SJSA1 (cell line): ENCODE results near the gene ZNF839. TPM values are rescaled to one million over a fixed set of nuclear protein-coding genes. Genes with fewer than 3 reads are reported as not detected.
"Not testable (repeated sequence)": the region's sequence is repeated elsewhere in the genome, so short reads cannot be mapped to it uniquely, and the experiment has no call there.

ENCODE experiments used
- DNase-seq, 2 experiments: peaks; one replicate each; pipeline ENCODE4 v3.0.0-alpha.2; 2015 to 2020; ENCODE audit warnings: low spot score in 2 of 2, low read depth in 1 of 2
- H3K27ac ChIP-seq: fragments of 250-450 bp; sonication (Bioruptor Pico); 2 replicates; pipeline ENCODE4 v1.5.1; 2020; ENCODE audit warnings: mild to moderate bottlenecking, moderate library complexity
- H3K27me3 ChIP-seq: fragments of 250-450 bp; sonication (Bioruptor Pico); replicated peaks from 2 replicates; pipeline ENCODE4 v1.5.1; 2020; ENCODE audit warnings: mild to moderate bottlenecking, moderate library complexity
- H3K36me3 ChIP-seq: fragments of 250-450 bp; sonication (Bioruptor Pico); 2 replicates; pipeline ENCODE4 v1.5.1; 2020; ENCODE audit warnings: mild to moderate bottlenecking
- H3K4me1 ChIP-seq: fragments of 250-450 bp; sonication (Bioruptor Pico); replicated peaks from 2 replicates; pipeline ENCODE4 v1.6.1; 2021; ENCODE audit warnings: mild to moderate bottlenecking
- H3K4me3 ChIP-seq: fragments of 250-450 bp; sonication (Bioruptor Pico); 2 replicates; pipeline ENCODE4 v1.5.1; 2020; ENCODE audit warnings: mild to moderate bottlenecking
- H3K9me3 ChIP-seq: fragments of 250-450 bp; sonication (Bioruptor Pico); replicated peaks from 2 replicates; pipeline ENCODE4 v1.5.1; 2020; ENCODE audit warnings: mild to moderate bottlenecking
- total RNA-seq: library from RNA; depleted of rRNA; stranded (reverse); fragments of >200 nt; shearing (Covaris generic); gene quantifications from 2 replicates; pipeline ENCODE4 v1.2.3, GENCODE V29; 2014

The ZNF839 gene
- total RNA-seq, 1 experiment from 2014 or later: 7.4 TPM

DNA sequence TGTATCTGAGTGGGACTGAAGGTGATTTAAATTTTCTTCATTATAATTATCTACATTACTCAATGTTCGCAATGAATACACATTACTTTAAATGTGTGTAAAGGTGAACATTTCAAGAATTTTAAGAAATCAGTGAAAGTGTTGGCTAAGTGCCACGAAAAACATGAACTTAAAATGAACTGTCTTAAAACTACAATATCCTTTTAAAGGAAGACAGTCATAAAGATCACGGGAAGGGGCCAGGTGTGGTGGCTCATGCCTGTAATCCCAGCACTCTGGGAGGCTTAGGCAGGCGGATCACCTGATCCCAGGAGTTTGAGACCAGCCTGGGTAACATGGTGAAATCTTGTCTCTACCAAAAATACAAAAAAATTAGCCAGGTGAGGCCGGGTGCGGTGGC is 25.8 kb upstream of the ZNF839 start:
- no peak overlapping the region for H3K4me3 ChIP-seq
- H3K9me3 ChIP-seq: no peaks in the 10 kb centered on the region
- H3K36me3 ChIP-seq: no peaks in the 10 kb centered on the region
- no peak for DNase-seq
- H3K4me1 ChIP-seq: peaks cover 5% of the 10 kb centered on the region
- H3K27me3 ChIP-seq: no peaks in the 10 kb centered on the region
- no peak overlapping the region for H3K27ac ChIP-seq

DNA sequence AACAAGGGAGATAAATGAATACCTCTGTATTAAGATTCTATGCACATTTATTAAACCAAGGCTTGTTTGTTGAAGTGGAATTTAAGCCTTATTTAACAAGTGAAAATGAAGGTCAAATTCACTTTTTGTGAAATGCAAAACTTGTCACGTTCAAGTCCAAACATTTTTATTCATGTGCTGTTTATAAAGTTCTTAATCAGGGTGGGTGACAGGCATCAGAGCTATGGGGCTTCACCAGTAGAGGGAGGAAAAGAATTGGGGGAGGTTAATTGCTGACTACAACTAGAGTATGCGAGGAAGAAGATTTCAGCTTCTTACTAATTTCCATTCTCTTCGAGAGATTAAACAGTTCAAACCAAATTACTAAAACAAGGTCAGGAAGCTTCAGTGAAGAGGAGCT is 24.3 kb upstream of the ZNF839 start:
- peaks cover 5% of the 10 kb centered on the region for H3K4me1 ChIP-seq
- no peak overlapping the region for H3K27ac ChIP-seq
- H3K36me3 ChIP-seq: no peaks in the 10 kb centered on the region
- DNase-seq: no peak
- H3K27me3 ChIP-seq: no peaks in the 10 kb centered on the region
- no peak overlapping the region for H3K4me3 ChIP-seq
- no peaks in the 10 kb centered on the region for H3K9me3 ChIP-seq

DNA sequence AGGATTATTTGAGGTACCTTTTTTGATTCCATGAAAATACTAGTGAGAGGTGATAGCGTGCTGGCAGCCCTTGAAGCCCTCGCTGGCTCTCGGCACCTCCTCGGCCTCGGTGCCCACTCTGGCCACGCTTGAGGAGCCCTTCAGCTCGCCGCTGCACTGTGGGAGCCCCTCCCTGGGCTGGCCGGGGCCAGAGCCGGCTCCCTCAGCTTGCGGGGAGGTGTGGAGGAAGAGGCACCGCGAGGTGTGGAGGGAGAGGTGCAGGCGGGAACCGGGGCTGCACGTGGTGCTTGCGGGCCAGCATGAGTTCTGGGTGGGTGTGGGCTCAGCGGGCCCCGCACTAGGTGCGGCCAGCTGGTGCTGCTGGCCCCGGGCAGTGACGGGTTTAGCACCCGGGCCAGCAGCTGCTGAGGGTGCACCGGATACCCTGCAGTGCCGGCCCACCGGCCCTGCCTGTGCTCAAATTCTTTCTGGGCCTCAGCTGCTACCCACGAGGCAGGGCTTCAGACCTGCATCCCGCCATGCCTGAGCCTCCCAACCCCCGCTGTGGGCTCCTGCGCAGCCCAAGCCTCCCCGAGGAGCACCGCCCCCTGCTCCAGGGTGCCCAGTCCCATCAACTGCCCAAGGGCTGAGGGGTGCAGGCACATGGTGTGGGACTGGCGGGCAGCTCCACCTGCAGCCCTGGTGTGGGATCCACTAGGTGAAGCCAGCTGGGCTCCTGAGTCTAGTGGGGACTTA is 21.9 kb upstream of the ZNF839 start:
- H3K4me1 ChIP-seq: peaks cover 5% of the 10 kb centered on the region
- H3K27me3 ChIP-seq: no peaks in the 10 kb centered on the region
- no peak overlapping the region for H3K27ac ChIP-seq
- no peaks in the 10 kb centered on the region for H3K36me3 ChIP-seq
- DNase-seq: no peak
- H3K9me3 ChIP-seq: no peaks in the 10 kb centered on the region
- H3K4me3 ChIP-seq: no peak overlapping the region

DNA sequence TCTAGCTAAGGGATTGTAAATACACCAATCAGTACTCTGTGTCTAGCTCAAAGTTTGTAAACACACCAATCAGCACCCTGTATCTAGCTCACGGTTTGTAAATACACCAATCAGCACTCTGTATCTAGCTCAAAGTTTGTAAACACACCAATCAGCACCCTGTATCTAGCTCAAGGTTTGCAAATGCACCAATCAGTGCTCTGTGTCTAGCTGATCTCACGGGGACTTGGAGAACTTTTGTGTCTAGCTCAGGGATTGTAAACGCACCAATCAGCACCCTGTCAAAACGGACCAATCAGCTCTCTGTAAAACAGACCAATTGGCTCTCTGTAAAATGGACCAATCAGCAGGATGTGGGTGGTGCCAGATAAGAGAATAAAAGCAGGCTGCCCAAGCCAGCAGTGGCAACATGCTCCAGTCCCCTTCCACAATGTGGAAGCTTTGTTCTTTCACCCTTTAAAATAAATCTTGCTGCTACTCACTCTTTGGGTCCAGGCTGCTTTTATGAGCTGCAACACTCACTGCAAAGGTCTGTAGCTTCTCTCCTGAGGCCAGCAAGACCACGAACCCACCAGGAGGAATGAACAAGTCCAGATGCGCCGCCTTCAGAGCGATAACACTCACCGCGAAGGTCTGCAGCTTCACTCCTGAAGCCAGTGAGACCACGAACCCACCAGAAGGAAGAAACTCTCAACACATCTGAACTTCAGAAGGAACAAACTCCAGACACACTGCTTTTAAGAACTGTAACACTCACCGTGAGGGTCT is 21.1 kb upstream of the ZNF839 start:
- DNase-seq, H3K36me3 ChIP-seq, H3K4me1 ChIP-seq, H3K27ac ChIP-seq, H3K9me3 ChIP-seq, H3K27me3 ChIP-seq, H3K4me3 ChIP-seq: not testable (repeated sequence)

DNA sequence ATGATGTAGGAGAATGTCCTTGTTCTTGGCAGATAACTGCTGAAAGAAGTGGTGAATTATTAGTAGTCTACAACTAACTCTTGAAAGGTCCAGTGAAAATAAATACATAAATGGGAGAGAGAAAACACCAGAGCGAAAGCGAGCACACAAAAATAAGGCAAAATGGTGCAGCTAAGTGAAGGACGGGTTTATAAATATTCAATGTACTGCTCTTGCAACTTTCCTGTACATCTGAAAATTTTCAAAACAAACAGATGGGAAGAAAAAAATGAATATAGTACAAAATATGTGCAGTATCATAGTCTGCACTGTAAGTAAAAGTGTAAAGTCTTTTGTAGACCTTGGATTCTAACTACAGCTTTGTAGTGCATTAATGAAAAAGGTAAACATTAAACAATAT is 15.9 kb upstream of the ZNF839 start:
- no peak overlapping the region for H3K27ac ChIP-seq
- H3K9me3 ChIP-seq: no peaks in the 10 kb centered on the region
- H3K36me3 ChIP-seq: no peaks in the 10 kb centered on the region
- H3K27me3 ChIP-seq: no peaks in the 10 kb centered on the region
- no peak for DNase-seq
- H3K4me1 ChIP-seq: no peaks in the 10 kb centered on the region
- H3K4me3 ChIP-seq: no peak overlapping the region

DNA sequence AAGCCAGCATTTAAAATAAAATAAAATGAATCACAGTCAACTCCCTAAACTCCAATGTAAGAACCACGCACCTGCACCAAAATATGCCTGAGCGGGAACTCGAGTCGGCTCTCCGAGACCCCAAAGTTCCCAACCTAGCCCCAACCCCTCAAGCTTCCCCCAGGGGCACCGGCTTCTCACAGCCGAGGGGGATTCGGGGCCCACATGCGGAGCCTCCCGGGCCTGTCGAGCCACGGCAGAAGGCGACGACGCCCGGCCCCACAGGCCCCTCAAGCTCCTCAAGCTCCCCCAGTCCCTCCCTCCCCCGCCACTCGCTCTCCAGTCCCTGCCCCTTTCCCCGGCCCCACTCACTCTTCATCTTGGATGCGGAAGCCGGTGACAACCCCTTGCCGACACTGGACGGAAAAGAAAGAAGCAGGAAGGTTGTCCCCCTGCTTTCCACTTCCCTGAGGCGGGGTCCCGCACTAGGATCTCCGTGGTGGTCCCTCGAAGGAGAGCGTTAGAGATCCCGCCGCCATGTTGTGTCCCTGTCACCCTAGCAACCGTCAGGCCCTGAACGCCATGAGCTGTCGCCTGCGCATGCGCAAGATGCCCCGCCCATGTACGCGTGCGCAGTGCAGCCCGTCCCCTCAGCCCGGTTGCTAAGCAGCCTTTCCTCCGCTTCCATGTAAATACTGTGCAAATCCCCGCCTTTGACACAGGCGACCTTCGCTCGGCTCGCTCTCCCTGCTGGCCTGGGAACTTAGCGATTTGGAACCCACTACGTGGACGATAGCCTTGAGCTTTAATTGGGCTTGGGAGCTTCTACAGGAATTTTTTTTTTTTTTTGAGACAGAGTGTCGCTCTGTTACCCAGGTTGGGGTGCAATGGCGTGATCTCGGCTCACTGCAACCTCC is 14.7 kb upstream of the ZNF839 start, which contains the start of gene MOK:
TSS of gene MOK (minus strand) at position 554 of the 896 bp plus-strand sequence. CDS start at position 358, 196 bp downstream.
- DNase-seq: peak; percentile 89 to 94
- H3K4me1 ChIP-seq: no peaks in the 10 kb centered on the region
- H3K4me3 ChIP-seq: peak within 1 kb of the TSS; percentile 60
- H3K36me3 ChIP-seq: no peaks in the 10 kb centered on the region
- H3K27me3 ChIP-seq: no peaks in the 10 kb centered on the region
- peak within 1 kb of the TSS; percentile 80 for H3K27ac ChIP-seq
- H3K9me3 ChIP-seq: no peaks in the 10 kb centered on the region

DNA sequence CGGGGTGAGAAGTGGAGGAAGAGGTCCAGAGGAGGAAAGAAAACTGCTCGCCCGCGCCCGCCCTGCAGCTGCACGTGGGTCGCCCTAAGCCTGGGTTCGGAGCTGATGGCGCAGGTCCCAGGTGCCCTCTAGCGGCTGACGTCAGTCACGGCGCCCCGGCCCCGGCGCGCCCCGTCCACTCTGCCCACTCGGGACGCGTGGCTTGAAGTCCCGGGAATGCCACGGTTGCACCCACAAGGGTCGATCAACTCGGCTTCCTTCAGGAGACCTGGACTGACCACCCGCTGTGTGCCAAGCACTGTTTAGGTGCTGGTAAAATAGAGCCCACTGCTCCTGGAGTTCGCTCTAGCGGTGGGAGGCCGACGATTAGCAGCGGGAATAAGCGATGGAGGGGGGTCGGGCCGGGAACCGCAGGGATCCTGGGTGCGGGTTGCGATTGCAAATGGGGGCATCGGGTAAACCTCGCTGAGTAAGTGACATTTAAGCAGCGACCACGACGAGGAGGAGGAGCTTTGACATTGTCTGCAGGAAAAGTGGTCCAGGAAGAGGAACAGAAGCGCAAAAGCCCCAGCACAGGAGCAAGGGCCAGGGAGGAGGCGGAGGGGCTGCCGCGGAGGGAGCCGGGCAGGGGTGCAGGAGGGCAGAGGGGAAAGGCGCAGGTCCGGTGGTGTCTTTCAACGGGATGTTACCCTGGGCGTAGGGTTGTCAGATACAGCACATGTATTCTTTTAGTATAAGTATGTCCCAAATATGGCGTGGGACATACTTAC is 5.1 kb upstream of the ZNF839 start:
- Histone ChIP-seq H3K27me3 (no peaks in the 10 kb centered on the region), H3K36me3 (no peaks in the 10 kb centered on the region), H3K4me1 (peaks cover 19% of the 10 kb centered on the region), H3K9me3 (no peaks in the 10 kb centered on the region), H3K4me3 (peak overlapping the region; percentile 37), H3K27ac (no peak overlapping the region)
- DNase-seq: peak; percentile 78 to 83

DNA sequence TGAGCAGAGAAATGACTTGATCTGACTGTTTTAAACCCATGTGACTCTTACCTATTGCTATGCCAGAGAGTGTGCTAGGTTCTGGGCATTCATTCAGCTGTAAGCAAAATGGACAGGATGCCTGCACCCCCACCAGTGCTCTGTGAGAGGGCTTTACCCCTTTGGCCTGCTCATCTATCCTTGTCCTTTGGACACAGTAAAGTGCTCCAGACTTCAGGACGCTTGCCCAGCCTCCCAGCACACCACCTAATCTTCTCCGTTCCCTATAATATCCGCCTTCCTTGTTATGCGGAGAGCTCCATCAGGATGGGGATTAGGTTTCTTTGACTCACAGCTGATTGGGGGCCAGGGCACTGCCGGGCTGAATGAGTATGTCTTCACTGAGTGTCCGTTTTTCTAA is 4.4 kb upstream of the ZNF839 start:
- H3K36me3 ChIP-seq: peaks cover 6% of the 10 kb centered on the region; the same call in 1 of the 2 replicates
- no peak overlapping the region for H3K27ac ChIP-seq
- no peaks in the 10 kb centered on the region for H3K27me3 ChIP-seq
- H3K4me1 ChIP-seq: peaks cover 21% of the 10 kb centered on the region
- H3K9me3 ChIP-seq: no peaks in the 10 kb centered on the region
- H3K4me3 ChIP-seq: no peak overlapping the region
- DNase-seq: no peak

DNA sequence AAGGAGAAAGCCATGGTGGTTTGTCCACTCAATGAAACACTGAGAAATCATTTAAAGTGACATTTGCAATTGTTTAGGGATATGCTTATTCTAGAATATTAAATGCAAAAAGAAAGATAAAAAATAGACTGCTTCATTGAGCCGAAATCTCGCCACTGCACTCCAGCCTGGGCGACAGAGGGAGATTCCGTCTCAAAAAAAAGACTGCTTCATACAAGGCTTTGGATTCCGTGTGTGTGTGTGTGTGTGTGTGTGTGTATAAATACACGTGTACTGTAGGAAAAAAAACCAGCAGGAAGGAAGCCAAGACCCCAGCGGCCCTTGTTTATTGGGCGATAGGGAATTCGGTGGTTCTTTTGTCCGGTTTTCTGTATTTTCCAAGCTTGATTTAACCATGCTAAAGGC is 3.2 kb upstream of the ZNF839 start:
- H3K4me3 ChIP-seq: peak overlapping the region; percentile 45
- no peaks in the 10 kb centered on the region for H3K9me3 ChIP-seq
- DNase-seq: no peak
- H3K27me3 ChIP-seq: no peaks in the 10 kb centered on the region
- peaks cover 27% of the 10 kb centered on the region for H3K4me1 ChIP-seq
- peaks cover 7% of the 10 kb centered on the region; the same call in 1 of the 2 replicates for H3K36me3 ChIP-seq
- H3K27ac ChIP-seq: peak overlapping the region; percentile 3; the same call in 1 of the 2 replicates

DNA sequence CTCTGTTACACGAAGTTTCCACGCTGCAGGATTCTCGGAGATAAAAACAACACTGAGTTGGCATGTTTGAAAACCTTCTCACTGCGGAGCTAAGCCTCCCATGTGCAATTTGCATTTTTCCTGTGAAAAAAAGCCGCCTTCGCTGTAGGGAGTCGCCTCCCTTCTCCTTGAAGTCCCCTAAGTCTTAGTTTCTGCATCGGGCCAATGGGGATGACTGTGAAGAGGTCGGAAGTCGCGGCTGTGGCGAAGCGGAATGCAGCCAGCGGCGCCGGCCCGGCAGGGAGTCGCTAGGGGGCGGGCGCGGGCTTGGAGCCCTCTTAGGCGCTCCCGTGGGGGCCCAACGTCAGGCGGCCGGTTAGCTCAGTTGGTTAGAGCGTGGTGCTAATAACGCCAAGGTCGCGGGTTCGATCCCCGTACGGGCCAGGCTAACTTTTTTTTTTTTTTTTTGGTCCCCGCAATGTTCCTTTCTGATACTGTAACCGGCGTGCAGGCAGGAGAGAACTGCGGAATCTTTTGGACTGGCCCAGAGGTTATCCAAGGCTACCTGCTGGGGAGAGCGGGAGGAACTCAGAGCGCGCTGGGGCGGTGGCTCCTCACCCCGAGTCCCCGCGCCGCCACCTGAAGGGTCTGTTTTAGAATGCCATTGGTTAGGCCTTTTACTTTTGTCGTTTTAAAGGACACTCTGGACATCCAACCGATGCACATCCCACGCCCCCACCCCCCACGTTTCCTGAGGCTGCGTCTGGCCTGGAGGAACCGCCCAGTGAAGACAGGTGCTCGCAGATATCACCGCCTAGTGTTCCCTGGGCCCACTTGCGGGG is 2.6 kb upstream of the ZNF839 start:
- DNase-seq: peak; percentile 91 to 94
- peaks cover 7% of the 10 kb centered on the region; the same call in 1 of the 2 replicates for H3K36me3 ChIP-seq
- H3K4me1 ChIP-seq: peaks cover 27% of the 10 kb centered on the region
- no peaks in the 10 kb centered on the region for H3K9me3 ChIP-seq
- H3K27ac ChIP-seq: peak overlapping the region; percentile 3; the same call in 1 of the 2 replicates
- H3K4me3 ChIP-seq: peak overlapping the region; percentile 45
- H3K27me3 ChIP-seq: no peaks in the 10 kb centered on the region

DNA sequence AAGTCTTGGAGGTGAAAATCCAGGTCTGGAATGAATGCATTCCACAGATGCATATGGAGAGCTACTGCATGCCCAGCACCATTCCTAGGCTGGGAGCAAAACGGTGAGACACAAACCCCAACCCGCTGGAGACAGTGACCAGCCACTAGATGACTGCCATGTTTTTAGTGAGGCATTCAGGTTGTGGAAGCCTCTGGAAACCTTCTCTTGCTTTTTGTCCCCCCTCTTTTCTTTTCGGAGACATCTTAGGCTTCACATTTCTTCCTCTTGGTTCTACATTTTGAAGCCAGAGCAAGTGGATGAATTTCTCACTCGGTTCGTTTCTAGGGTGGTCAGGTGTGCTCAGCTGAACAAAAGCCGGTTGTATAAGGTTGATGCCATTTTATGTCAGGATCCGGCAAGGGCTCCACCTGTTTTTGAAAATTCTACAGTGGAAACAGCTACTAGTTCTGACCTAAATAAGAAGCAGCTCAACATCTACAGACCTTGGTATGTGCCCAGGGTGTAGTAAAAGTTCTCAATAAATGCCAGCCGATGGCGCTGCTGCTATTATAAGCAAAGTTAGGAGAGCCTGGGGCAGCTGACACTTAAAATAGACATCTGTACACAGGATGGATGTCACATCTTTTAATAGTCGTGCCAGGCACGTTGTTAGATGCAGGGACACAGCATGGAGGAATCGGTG is 1.8 kb upstream of the ZNF839 start:
- Histone ChIP-seq H3K9me3 (no peaks in the 10 kb centered on the region), H3K27ac (no peak overlapping the region), H3K4me1 (peaks cover 27% of the 10 kb centered on the region), H3K27me3 (no peaks in the 10 kb centered on the region), H3K4me3 (peak overlapping the region; percentile 45), H3K36me3 (peaks cover 7% of the 10 kb centered on the region)
- no peak for DNase-seq

DNA sequence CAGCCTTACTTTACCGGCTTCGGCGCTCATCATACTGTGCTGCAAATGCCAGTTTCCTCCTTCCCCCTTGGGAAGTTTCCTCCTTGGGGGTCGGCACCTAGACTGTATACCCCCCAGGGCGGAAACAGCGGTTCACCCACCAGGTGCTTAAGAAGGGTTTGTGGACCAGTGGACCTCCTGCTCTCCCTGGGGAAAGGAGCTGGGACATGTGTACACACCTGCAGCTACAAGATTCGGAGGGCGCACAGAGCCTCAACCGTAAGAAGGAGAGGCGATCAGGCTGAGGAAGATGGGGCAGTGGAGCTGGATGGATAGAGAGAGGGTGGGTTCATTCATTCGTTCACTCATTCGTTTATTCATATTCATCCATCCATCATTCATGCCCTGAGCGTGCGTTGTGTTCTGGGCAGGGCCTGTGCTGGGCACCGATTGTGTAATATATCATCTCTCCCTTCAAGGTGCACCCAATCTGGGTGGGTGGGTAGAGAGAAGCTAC is 717 bp upstream of the ZNF839 start:
- peaks cover 7% of the 10 kb centered on the region for H3K36me3 ChIP-seq
- H3K4me1 ChIP-seq: peaks cover 27% of the 10 kb centered on the region
- peak overlapping the region; percentile 79 for H3K27ac ChIP-seq
- DNase-seq: no peak
- H3K27me3 ChIP-seq: no peaks in the 10 kb centered on the region
- H3K4me3 ChIP-seq: peak overlapping the region; percentile 96
- no peaks in the 10 kb centered on the region for H3K9me3 ChIP-seq
